Activated CD4-positive, alpha-beta T cell treated with anti-CD3 and anti-CD28 coated beads for 1 hour (primary cell): ENCODE results near the gene MAP3K10.

ENCODE experiments used
- DNase-seq: peaks from one replicate; pipeline ENCODE4 v3.0.0-alpha.2; 2020

Gene MAP3K10

DNA sequence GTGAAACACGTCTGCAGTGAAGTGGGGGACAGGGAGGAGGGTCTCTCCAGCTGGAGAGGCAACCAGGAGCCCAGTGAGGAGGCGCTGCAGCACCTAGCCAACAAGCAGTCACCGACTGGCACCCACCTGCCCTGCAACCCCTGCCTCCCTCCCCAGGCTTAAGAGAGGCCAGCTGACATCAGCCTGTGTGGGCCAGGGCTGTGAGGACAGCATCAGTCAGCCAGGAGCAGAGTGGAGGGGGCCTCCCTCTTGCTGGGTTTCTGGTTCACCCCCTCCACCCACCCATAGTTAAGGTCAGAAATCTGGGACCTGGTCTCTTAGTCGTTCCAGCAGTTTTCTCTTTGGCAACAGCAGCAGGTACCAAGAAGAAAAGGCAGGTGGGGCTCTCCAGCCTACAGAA, 60.8 kb downstream of the MAP3K10 start:
- no peak for DNase-seq

DNA sequence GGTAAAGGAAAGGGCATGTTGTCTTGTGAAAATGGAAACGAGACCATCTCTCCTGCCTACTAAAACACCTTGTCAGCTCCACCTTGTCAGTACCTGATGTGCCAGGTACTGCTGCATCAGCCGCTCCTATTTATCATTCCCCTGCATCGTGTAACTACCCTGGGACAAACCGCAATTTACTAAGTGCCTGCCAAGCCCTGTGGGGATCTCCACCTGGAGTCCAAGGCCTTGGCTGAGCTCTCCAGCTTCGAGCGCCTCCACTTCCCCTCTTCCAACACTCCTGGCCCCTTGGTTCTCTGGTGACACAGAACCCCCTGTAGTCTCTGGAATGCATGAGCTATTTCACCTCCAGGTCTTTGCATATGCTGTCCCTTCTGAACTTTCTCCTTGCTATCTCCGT, 61.2 kb downstream of the MAP3K10 start:
- DNase-seq = no peak

DNA sequence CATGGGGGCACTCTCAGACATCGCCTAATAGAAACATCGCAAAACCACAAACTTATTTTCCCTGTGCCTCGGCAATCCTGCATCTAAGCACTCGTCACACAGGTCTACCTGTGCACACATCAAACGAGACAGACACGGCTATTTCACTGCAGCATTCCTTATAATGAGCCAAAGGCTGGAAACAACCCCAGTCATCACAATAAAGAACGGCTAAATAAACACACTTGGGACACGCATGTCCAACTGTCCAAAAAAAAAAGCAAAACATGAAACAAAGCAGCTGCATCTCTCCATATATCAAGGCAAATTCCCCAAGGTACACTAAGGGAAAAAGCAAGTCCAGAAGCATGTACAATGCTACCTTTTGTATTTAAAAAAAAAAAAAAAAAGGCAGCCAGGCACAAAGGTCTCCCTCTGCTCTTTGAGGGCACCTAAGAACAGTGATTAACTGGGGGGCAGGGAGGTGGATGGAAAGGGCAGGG, 62.4 kb downstream of the MAP3K10 start:
- DNase-seq = no peak

DNA sequence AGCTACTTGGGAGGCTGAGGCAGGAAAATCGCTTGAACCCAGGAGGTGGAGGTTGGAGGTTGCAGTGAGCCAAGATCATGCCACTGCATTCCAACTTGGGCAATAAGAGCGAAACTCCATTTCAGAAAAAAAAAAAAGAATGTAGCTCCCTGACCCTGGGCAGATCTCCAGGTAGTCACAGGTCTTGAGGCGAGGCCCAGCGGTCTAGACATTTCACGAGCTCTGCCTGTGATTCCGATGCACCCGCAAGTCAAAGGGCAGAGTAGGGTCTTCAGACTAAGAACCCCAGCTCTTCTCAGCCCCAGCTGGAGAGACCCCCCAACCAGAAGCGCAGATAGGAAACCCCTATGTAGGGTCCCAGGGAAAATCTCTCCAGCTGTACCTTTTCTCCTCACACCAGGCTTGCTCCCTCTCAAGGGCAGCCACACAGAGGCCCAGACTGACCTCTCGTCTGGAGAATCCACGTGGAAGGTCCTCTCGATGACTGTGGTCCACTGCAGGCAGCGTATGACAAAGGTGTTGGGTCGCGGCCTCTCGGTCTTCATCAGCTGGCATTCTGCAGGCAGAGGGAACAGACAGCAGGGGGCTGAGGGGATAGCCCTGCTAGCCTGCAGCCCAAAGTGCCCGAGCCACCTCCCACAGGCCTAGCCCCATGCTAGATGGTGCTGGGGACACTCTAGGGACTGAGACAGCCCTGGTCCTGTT, 63.6 kb downstream of the MAP3K10 start:
- DNase-seq = no peak

DNA sequence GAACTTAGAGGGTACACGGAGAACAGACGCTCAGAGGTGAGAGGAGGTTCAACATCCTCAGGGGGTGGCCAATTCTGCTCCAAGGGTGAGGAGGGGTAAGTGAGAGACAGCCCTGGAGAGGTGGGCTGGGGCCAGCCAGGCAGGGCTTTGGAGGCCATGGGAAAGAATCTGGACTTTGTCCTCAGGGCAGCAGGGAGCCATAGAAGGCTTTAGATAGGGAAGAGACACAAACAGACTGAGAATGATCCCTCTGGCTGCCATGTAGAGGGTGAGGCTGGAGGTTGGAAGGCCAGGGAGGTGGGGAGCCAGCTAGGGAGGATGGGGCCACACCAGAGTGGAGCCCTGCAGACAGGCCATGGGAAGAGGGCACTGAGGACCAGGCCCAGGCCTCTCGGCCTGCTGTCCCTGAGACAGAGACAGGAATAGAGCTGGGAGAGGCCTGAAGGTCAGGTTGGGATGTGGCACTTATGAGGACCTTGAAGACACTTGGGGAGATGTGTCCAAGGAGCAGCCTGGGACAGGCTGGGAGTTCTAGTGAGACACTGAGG, 64.5 kb downstream of the MAP3K10 start:
- DNase-seq = no peak

DNA sequence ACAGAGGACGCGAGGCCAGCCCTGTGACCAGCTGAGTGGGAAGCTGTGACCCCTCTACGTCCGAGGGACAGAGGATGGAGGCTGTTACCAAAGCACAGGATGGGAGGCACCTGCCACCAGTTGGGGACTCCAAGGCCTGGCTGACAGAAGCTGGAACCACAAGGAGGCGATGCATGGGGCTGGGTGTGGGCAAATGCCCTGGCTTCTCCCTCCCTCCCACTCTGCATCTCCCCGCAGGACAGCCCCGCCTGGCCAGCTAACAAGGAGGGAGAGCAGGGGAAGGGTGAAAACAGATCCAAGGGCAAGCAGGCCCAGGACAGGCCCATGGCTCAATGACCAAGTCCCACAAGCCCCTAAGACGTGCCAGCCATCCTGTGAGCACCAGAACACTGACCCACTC, 65.3 kb downstream of the MAP3K10 start:
- no peak for DNase-seq

DNA sequence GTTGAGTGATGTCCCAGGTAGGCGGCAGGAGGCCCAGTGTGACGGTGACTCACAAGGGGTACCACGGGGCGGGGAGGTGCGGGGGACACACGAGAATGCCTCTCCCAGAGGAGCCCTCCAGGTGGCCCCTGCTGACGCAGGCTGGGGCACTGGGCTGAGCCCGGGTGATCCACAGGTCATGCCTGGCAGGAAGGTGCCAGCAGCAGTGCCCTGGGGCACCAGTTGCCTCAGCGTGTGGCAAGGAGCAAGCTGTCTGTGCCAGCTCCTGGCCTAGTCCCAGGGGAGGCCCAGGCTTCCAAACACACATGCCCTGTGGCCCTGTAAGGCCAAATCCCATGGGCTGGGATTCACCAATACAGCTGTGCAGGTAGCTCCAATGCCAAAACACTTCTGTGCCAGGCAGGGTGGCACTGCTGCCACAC, 65.9 kb downstream of the MAP3K10 start:
- DNase-seq = no peak

DNA sequence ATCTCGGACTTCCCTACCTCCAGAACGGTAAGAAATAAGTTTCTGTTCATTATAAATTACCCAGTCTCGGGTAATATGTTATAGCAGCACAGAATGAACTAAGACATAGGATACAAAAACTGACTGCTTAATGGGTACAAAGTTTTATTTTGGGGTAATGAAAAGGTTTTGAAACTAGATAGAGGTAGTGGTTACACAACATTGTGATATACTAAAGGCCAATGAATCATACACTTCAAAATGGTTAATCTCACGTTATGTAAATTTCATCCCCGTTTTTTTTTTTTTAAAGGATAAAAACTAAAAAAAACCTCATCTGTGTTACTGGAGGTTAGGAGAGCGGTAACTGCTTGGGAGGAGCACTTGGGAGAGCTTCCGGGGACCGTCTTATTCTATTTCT, 70.4 kb downstream of the MAP3K10 start:
- DNase-seq = no peak

DNA sequence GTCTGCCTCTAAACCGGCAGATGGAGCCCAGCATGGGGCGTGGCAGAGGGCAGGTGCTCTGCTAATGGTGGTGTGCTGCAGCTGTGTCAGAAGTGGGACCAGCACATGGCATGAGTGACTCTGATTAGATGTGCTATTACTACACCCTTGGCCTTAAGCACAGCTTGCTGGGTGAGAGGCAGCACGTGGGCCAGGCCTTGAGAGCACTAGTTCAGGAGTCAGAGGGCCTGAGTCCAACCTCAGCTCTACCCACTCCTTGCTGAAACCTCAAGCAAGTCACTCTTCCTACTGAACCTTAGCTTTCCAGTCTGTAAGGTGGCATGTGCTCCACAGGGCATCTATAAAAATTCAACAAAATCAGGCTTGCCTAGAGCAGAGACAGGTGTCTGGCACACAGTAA, 71.2 kb downstream of the MAP3K10 start:
- DNase-seq = no peak

DNA sequence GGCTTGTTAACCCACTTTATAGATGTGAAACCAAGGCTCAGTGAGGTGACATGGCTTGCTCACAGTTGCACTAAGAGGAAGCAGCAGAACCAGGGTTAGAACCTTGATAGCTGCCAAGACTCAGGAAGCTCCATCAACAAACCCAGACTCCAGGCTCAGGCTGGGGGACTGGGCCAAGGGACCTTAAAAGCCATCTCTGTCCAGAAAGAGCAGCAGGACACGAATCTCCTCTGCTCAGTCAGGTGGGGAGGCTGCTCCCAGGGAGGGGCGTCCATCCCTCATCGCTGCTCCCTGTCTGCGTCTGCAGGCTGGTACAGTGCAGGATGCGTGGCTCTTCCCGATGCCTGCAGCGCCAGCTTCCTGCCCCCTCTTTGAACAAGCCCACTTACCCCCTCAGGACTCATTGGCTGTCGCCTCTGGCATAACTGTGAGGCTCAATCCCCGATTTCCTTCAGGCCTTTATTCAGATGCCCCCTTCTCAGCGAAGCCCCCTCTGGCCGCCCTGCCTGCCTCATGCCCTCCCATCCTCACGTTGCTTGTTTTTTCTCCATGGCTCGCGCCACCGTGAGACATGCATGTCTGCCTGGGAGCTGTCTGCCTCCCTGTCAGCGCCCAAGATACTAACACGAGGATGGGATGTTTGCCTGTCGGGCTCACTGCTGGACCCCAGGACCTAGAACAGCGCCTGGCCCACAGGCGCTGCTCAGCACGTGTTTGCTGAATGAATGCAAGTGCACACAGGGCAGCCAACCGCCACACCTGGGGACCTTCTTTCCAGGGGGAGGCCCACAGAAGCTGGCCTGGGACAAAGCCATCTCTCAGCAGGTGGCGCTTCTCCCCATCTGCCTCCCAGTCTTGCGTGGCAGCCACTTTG, 72.5 kb downstream of the MAP3K10 start:
- no peak for DNase-seq

DNA sequence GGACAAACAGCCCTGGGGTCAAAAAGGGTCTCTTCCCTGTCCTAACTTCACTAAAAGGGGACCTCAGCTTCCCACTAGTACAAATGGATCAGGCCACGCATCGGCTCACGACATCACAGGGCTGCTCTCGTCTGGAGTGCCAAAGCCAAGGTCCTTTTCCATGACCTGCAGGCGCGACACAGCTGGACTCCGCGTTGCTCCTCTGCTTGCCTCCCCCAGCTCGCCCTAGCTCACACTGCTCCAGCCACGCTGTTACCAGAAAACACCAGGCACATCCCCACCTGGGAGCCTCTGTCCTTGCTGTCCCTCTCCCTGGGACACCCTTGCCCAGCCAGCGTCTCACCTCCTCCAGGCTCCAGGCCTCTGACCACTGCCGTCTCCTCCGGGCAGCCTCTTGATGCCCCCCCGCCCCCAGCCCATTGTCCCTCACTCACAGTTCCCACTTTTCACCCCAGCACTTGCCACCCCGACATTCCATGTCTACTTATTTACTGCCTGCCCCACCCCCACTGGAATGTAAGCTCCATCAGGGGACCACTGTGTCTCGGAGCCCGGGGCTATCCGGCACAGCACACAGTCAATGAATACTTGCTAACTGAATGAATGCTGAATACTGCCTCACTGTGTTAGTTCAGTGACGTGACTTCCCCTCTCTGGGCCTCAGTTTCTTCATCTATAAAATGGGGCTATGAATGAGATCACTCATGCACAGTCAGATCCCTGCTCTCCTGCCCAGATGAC, 73.3 kb downstream of the MAP3K10 start:
- no peak for DNase-seq
